GM12864 (cell line): ENCODE data around the gene PLEKHA6.

Experiments used
- DNase-seq: peaks from one replicate; pipeline ENCODE4 v3.0.0-alpha.2; 2011; ENCODE audit warnings: low read depth
- H3K4me3 ChIP-seq: 2 replicates; pipeline ENCODE4 v1.5.1; 2011; ENCODE audit warnings: mild to moderate bottlenecking, low read depth, low read length, control low read depth
- CTCF ChIP-seq: IDR thresholded peaks from 2 replicates; pipeline ENCODE4 v1.5.1; 2011; ENCODE audit warnings: low read depth, mild to moderate bottlenecking, moderate library complexity, low read length, control low read depth, inconsistent platforms; ENCODE audit errors: missing control alignments

Gene PLEKHA6

GRCh38 chr1:204322339-204322868 is 37.3 kb downstream of the PLEKHA6 start:
- TF ChIP-seq CTCF: no peak
- H3K4me3 ChIP-seq: no peak overlapping the region
- DNase-seq: no peak

GRCh38 chr1:204321665-204322064 is 38.1 kb downstream of the PLEKHA6 start:
- no peak overlapping the region for H3K4me3 ChIP-seq
- no peak for DNase-seq
- no peak for TF ChIP-seq CTCF

GRCh38 chr1:204321051-204321450 is 38.7 kb downstream of the PLEKHA6 start:
- no peak overlapping the region for H3K4me3 ChIP-seq
- no peak for DNase-seq
- TF ChIP-seq CTCF: no peak

DNA sequence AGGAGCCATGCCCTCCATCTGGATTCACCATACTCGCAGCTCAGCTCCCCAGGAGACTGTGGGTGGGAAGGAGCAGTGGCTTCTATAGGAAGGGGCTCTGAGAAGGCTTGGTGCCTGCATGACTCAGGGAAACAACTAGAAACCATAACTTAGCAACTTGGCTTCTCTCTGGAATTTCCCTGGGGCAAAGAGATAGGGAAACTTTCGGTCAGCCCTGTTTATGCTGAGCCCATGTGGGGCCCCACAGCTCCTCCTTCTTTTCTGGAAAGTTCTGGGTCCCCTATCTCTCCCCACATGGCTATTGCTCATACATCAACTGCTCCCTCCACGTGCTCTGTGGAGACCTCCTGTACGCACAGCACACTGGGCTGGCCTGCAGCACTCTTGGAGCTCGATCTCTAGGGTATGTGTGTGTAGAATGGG is 39.3 kb downstream of the PLEKHA6 start:
- no peak for DNase-seq
- TF ChIP-seq CTCF: no peak
- H3K4me3 ChIP-seq: no peak overlapping the region

- H3K4me3 ChIP-seq: no peak overlapping the region
- no peak for TF ChIP-seq CTCF
- DNase-seq: no peak
These were observed 40.3 kb downstream of the PLEKHA6 start for GRCh38 chr1:204319462-204319861.

DNA sequence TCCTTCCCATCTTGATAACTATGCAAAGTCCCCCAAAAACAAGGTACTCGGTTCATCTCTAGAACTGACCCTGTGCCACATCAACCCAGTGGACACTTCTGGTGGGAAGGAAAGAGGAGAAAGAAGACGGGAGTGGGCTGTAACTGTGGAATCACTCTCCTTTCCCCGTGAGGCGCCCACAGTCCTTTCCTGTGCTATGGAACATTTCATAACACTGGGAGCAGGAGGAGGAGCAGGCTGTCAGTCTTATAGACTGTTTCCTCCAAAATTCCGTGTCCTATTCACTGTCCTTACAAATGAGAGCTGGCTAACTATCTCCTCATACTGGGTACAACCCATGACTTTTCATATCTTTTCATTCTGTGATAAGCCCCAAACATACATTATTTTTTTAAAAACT is 40.7 kb downstream of the PLEKHA6 start:
- DNase-seq: no peak
- no peak overlapping the region for H3K4me3 ChIP-seq
- no peak for TF ChIP-seq CTCF

- no peak for DNase-seq
- TF ChIP-seq CTCF: no peak
- no peak overlapping the region for H3K4me3 ChIP-seq
These were observed 41.4 kb downstream of the PLEKHA6 start for GRCh38 chr1:204318324-204318723.
